HepG2 (cell line): Measurements from ENCODE around the gene DDRGK1. TPM values are rescaled to one million over a fixed set of nuclear protein-coding genes. Genes with fewer than 3 reads are reported as not detected.

Experiments used
- ARHGAP35 ChIP-seq: sonication (generic); formaldehyde crosslinking; IDR thresholded peaks from 2 replicates; pipeline ENCODE4 v1.9.0; 2022; ENCODE audit warnings: mild to moderate bottlenecking, inconsistent platforms, moderate library complexity, missing genetic modification reagents, borderline replicate concordance
- HOMEZ ChIP-seq: IDR thresholded peaks from 2 replicates; pipeline ENCODE4 v1.6.1; 2016; ENCODE audit warnings: low read depth
- PRDM4 ChIP-seq: sonication (generic); formaldehyde crosslinking; IDR thresholded peaks from 2 replicates; pipeline ENCODE4 v1.9.0; 2021; ENCODE audit warnings: missing genetic modification reagents, borderline replicate concordance
- RFX3 ChIP-seq: IDR thresholded peaks from 2 replicates; pipeline ENCODE4 v1.6.1; 2016; ENCODE audit warnings: missing biosample characterization, missing genetic modification reagents
- THYN1 ChIP-seq: sonication (generic); formaldehyde crosslinking; IDR thresholded peaks from 2 replicates; pipeline ENCODE4 v1.8.1; 2023; ENCODE audit warnings: low read depth, mild to moderate bottlenecking, moderate library complexity, missing genetic modification reagents, borderline replicate concordance
- ZNF430 ChIP-seq: sonication (generic); formaldehyde crosslinking; IDR thresholded peaks from 2 replicates; pipeline ENCODE4 v1.9.0; 2021; ENCODE audit warnings: mild to moderate bottlenecking, missing genetic modification reagents
- ZNF747 ChIP-seq: sonication (generic); formaldehyde crosslinking; IDR thresholded peaks from 2 replicates; pipeline ENCODE4 v1.8.1; 2023; ENCODE audit warnings: missing genetic modification reagents, mild to moderate bottlenecking, borderline replicate concordance
- ZNF768 ChIP-seq: sonication (generic); formaldehyde crosslinking; IDR thresholded peaks from 2 replicates; pipeline ENCODE4 v1.4.0; 2020; ENCODE audit warnings: missing genetic modification reagents
- ZNF83 ChIP-seq: sonication (generic); formaldehyde crosslinking; IDR thresholded peaks from 2 replicates; pipeline ENCODE4 v1.4.0; 2020; ENCODE audit warnings: missing genetic modification reagents, mild to moderate bottlenecking, borderline replicate concordance
- polyA plus RNA-seq, 8 experiments: library from polyadenylated mRNA; depleted of rRNA in 3 of 8; stranded (reverse) in 7 of 8; unstranded in 1 of 8; fragments of >200 nt; fragmentation: Illumina TruSeq in 4 of 8; extraction: Trizol in 4 of 8; gene quantifications; 2 replicates each; pipeline versions ENCODE4 v1.2.1 to v1.2.3, GENCODE V29; 2011 to 2016; ENCODE audit warnings: low read depth in 4 of 8, missing spikeins in 1 of 8, mixed read lengths in 1 of 8; ENCODE audit not compliant: insufficient read depth in 1 of 8
- total RNA-seq, 5 experiments: library from RNA; depleted of rRNA; stranded (reverse); fragments of >200 nt; fragmentation: Illumina TruSeq; extraction: Trizol; gene quantifications; 2 replicates each; pipeline ENCODE4 v1.2.3, GENCODE V29; 2016; ENCODE audit warnings: low read depth in 1 of 5

Gene DDRGK1
- total and polyA plus RNA-seq, 2 of the 13 experiments (the other 11 are each of a cell fraction or from before 2014, with no cell fraction given), result 96.7 to 149 TPM

GRCh38 chr20:3194617-3195280 is 9.7 kb downstream of the DDRGK1 start (continued):
- TF ChIP-seq RFX3 (CRISPR knock-in tag) (no peak), ZNF768 (CRISPR knock-in tag) (peak; percentile 17; the same call in 1 of the 2 replicates), ZNF83 (no peak), ZNF430 (CRISPR knock-in tag) (no peak), HOMEZ (no peak), ARHGAP35 (CRISPR knock-in tag) (no peak), ZNF747 (no peak), THYN1 (no peak), PRDM4 (no peak)
